ENCODE measurements around the gene CFAP69. TPM values are rescaled to one million over a fixed set of nuclear protein-coding genes. Genes with fewer than 3 reads are reported as not detected.

The CFAP69 gene
- total RNA-seq, 4 donors from 2014 or later, result 1.3 to 9.8 (median 4.7) TPM

DNA sequence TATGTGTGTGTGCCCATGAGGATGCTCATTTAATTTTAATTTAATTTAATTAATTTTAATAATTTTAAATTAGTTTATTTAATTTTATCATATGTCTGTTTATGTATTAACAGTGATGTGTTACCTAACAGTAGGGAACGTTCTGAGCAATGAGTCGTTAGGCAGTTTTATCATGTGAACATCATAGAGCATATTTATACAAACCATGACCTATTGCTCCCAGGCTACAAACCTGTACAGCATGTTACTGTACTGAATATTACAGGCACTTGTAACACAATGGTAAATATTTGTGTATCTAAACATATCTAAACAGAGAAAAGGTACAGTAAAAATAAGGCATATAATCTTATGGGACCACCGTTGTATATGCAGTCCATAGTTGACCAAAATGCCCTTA, 13.7 kb upstream of the CFAP69 start:
- H3K36me3 ChIP-seq, result no peaks in the 10 kb centered on the region
- H3K27me3 ChIP-seq, result no peaks in the 10 kb centered on the region
- no peak overlapping the region for H3K27ac ChIP-seq
- no peaks in the 10 kb centered on the region for H3K9me3 ChIP-seq
- DNase-seq (ENCODE audit: low spot score in 2 of 2), result no peak
- no peaks in the 10 kb centered on the region for H3K4me1 ChIP-seq
- TF ChIP-seq EP300 (IDR thresholded peaks at IDR 0.05), result no peak
- no peak for TF ChIP-seq CTCF (IDR thresholded peaks at IDR 0.05)
- no peak for TF ChIP-seq POLR2A (IDR thresholded peaks at IDR 0.05)
- no peak for TF ChIP-seq POLR2AphosphoS5 (IDR thresholded peaks at IDR 0.05)
- 78% methylated on average over 3 of the region's 3 CpGs for WGBS
- no peak overlapping the region for H3K4me3 ChIP-seq

DNA sequence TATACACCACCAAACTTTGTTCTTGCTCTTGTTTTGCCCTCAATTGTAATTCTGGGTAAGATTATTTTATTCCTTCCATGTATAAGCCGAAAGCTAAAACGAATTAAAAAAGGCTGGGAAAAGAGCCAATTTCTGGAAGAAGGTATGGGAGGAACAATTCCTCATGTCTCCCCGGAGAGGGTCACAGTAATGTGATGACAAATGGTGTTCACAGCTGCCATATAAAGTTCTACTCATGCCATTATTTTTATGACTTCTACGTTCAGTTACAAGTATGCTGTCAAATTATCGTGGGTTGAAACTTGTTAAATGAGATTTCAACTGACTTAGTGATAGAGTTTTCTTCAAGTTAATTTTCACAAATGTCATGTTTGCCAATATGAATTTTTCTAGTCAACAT, 12.5 kb upstream of the CFAP69 start:
- Histone ChIP-seq H3K36me3 (no peaks in the 10 kb centered on the region), H3K4me1 (no peaks in the 10 kb centered on the region), H3K4me3 (no peak overlapping the region), H3K27ac (no peak overlapping the region), H3K9me3 (no peaks in the 10 kb centered on the region), H3K27me3 (no peaks in the 10 kb centered on the region)
- TF ChIP-seq POLR2A (IDR thresholded peaks at IDR 0.05) (no peak), EP300 (IDR thresholded peaks at IDR 0.05) (no peak), POLR2AphosphoS5 (IDR thresholded peaks at IDR 0.05) (no peak), CTCF (IDR thresholded peaks at IDR 0.05) (no peak)
- WGBS, result 60% methylated on average over 5 of the region's 5 CpGs
- no peak for DNase-seq (ENCODE audit: low spot score in 2 of 2)

- H3K4me1 ChIP-seq, result no peaks in the 10 kb centered on the region
- no peak overlapping the region for H3K4me3 ChIP-seq
- TF ChIP-seq EP300 (IDR thresholded peaks at IDR 0.05) (no peak), CTCF (IDR thresholded peaks at IDR 0.05) (no peak), POLR2A (IDR thresholded peaks at IDR 0.05) (no peak), POLR2AphosphoS5 (IDR thresholded peaks at IDR 0.05) (no peak)
- no peaks in the 10 kb centered on the region for H3K9me3 ChIP-seq
- no peak for DNase-seq (ENCODE audit: low spot score in 2 of 2)
- WGBS, result 92% methylated on average over 6 of the region's 6 CpGs
- no peaks in the 10 kb centered on the region for H3K36me3 ChIP-seq
- no peaks in the 10 kb centered on the region for H3K27me3 ChIP-seq
- no peak overlapping the region for H3K27ac ChIP-seq
Measured at GRCh38 chr7:90233569-90233968, 11.4 kb upstream of the CFAP69 start.

GRCh38 chr7:90236721-90237289, 8.2 kb upstream of the CFAP69 start:
- no peak for DNase-seq (ENCODE audit: low spot score in 2 of 2)
- Histone ChIP-seq H3K27ac (no peak overlapping the region), H3K9me3 (no peaks in the 10 kb centered on the region), H3K36me3 (no peaks in the 10 kb centered on the region), H3K4me3 (no peak overlapping the region), H3K27me3 (no peaks in the 10 kb centered on the region), H3K4me1 (no peaks in the 10 kb centered on the region)
- 75% methylated on average over 1 of the region's 1 CpG for WGBS
- TF ChIP-seq EP300 (IDR thresholded peaks at IDR 0.05) (no peak), POLR2A (IDR thresholded peaks at IDR 0.05) (no peak), CTCF (IDR thresholded peaks at IDR 0.05) (no peak), POLR2AphosphoS5 (IDR thresholded peaks at IDR 0.05) (no peak)

GRCh38 chr7:90238022-90238421, 7.0 kb upstream of the CFAP69 start:
- 99% methylated on average over 2 of the region's 2 CpGs for WGBS

More at GRCh38 chr7:90238022-90238421, 7.0 kb upstream of the CFAP69 start:
- DNase-seq (ENCODE audit: low spot score in 2 of 2), result no peak
- Histone ChIP-seq H3K4me1 (no peaks in the 10 kb centered on the region), H3K4me3 (no peak overlapping the region), H3K27ac (no peak overlapping the region), H3K27me3 (no peaks in the 10 kb centered on the region), H3K9me3 (no peaks in the 10 kb centered on the region), H3K36me3 (no peaks in the 10 kb centered on the region)
- no peak for TF ChIP-seq EP300 (IDR thresholded peaks at IDR 0.05)
- no peak for TF ChIP-seq POLR2AphosphoS5 (IDR thresholded peaks at IDR 0.05)
- TF ChIP-seq POLR2A (IDR thresholded peaks at IDR 0.05), result no peak
- TF ChIP-seq CTCF (IDR thresholded peaks at IDR 0.05), result no peak
